Pons (tissue), 1 donor: ENCODE data around the gene JSRP1.

Experiments
- DNase-seq: peaks from one replicate; pipeline ENCODE4 v3.0.0-alpha.2; 2016; ENCODE audit warnings: low spot score

JSRP1 gene

DNA sequence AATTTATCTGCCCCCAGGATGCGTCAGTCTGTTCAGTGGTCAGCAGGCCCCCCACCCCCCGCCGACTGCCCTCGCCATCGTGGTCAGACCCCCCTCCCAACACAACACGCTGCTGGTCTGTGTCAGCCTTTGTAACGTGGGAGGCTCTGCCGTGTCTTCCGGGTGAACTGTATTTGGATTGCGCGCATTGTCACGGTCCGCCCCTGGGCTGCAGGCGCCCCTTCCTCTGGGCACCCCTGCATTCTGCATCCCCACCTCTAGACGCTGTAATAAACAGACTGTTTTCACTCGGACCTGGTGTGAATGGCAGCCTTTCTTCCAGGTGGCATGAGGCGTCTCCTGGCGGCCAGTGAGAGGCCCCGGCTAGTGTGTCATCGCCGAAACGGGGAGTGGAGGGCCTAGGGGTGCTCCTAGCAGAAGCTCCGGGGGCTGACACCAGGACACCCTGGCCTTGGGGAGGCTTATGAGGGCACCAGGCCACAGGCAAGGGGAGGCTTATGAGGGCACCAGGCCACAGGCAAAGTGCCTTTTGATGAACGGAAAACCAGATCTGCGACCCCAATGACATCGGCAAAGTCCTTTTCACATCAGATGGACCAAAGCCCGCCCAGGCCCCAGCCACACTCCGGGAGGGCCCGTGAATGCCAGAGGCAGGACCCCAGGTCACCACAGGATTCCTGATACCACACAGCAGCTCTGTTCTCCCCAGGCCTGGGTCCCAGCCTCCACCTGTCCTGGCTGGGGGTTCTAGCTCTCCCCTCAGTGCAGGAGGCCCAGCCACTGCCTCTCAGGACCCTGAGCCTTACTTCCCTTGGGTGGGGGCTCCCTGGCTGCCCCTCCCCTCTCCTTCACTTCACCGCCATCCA, 23.7 kb downstream of the JSRP1 start:
- no peak for DNase-seq

DNA sequence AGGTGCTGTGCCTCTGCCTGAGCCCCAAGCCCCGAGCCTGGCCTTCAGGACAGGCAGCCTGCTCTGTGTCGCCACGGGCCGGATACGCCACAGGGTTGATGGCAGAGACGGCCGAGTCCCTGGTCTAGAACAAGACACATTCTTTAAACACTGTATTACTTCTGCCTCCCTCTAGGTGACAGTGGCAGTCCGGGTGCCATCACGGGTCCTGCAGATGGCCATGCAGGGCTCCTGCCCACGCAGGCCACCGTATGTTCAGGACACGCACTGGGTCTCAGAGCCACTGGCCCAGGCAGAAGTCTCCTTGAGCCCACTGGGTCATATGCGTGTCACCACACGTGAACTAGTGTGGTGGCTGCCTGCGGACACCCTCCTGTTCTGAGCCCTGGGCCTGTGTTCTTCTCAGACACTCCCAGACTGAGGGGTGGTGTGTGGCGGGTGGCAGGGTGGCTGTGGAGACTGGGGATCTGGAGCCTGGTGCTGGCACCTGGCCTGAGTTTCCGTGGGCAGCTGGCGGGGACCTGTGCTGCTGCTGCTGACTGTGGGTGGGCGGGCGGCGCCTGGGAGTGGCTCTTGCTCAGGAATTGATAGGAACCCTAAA, 24.5 kb downstream of the JSRP1 start:
- no peak for DNase-seq

DNA sequence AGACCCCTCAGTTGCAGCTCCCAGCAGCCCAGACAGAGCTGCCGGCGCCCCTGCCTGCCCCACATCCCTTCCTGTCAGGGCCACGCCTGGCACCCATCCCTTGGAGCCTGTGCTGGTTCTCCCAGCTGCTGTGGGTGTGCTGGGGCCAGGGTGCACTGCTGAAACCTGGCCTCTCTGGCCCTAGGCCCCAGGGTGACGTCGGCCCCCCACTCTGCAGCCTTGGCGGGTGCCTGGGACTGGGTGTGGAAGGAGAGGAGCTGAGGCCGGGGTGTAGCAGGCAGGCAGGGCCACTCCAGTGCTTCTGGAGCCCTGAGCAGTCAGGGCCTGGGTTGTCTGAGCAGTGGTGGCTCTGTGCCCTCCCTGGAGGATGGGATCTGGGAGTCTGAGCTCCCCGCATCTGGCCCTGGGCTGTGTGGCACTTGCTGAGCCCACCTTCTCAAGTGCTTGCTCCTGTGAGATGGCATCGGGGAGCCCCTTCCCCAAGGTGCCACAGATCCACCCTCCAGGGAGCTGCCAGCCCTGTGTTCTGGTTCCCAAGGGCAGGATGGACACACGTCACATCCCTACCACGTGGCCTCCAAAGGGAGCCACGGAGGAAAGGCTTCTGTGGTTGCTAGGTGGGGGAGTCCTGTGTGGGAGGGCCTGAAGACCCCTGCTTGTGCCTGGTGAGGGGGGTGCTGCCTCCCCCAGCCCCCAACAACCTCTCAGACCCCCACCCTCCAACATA, 25.2 kb downstream of the JSRP1 start:
- no peak for DNase-seq

DNA sequence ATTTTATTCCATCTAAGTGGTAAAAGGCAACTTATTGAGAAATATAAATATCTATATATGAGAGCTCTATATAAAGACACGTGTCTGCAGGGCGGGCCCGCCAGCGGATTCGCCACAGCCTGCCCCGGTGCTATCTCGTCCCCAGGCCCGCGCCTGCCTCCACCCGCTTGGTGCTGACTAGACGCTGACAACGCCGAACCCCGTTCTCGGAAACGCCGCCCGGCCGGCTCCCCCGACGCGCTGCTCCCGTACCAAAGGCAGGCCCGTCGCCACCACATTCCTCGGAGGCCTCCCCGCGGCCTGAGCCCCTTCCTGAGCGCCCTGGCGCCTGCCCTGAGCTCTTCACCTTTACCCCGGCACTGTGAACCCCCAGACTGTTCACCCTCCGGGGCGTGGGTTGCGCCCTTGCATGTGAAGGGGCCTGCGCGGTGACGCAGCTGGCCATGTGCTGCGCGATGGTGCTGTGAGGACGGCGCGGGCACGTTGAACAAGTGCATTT, 26.1 kb downstream of the JSRP1 start:
- DNase-seq = no peak

DNA sequence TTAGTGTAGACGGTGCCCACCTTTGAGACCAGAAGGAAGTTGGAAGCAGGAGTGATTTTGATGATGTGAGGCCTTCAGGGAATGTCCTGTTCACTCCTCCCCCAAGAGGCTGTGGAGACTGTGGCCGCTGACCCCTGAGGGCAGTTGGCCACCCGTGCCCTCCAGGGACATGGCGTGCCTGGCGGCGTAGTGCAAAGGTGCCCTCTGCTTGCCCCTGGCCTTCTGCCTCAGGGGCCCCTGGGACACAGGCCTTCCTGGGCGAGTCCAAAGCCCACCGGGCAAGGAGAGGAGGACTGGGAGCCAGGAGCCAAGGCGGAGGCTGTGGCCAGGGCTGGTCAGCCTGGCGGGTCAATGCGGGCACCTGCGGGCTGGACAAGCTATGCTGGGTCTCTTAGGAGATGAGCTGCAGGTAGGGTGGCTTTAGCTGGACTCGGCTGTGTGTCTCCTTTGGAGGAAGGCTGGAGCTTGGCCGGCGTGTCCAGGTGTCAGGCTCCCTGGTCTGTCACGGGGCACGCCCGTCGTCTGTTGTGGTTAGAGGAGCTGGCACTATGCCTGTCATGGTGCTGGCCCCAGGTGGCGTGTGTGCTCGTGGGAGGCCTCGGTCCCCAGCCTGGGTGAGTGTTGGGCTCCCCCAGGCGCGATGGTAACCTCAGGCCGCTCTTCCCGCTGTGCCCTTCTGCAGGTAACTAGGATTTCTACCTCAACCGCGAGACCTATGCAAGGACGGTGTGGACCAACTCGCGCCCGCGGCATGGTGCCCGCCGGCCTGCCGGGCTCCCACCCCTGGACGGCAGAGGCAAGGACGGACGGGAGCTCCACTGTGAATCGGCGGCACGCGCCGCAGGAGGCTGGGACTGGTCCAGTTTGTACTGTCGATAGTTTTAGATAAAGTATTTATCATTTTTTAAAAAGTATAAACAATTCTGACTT, 26.8 kb downstream of the JSRP1 start:
- DNase-seq = no peak

DNA sequence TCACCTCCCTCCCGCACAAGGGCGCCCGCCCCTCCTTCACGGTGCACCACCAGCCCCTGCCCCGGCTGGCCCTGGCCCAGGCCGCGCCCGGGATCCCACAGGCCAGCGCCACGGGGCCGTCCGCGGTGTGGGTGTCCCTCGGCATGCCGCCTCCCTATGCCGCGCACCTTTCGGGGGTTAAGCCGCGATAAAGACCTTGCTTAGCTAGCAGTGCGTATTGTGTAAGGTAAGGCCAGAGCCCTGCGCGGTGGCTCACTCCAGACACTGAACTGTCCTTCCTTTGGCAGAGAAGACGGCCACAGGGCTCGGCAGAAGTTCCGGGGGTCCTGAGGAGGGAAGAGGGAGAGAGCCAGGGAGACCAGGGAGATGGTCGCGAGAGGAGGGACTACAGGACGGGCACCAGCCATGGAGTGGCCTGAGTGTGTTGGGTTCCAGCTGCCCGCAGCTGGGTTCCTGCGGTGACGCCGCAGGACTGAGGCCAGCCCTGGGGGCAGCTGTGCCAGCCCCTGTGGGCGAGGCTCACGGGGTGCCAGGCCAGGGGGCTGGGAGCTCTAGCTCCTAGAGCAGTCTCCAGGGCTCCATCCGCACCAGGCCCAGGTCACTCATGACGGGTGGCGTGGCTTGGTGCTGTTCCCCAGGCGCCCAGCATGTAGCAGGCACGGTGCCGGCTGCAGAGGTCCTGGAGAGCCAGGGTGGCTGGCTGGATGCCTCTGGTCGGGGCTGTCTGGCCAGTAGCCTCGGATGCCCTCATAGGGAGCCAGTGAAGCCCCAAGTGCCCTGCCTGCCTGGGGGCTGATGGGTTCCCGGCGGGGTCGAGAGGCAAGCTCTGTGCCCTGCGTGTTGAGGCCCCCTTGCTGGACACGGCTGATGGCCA, 27.8 kb downstream of the JSRP1 start:
- DNase-seq = no peak

DNA sequence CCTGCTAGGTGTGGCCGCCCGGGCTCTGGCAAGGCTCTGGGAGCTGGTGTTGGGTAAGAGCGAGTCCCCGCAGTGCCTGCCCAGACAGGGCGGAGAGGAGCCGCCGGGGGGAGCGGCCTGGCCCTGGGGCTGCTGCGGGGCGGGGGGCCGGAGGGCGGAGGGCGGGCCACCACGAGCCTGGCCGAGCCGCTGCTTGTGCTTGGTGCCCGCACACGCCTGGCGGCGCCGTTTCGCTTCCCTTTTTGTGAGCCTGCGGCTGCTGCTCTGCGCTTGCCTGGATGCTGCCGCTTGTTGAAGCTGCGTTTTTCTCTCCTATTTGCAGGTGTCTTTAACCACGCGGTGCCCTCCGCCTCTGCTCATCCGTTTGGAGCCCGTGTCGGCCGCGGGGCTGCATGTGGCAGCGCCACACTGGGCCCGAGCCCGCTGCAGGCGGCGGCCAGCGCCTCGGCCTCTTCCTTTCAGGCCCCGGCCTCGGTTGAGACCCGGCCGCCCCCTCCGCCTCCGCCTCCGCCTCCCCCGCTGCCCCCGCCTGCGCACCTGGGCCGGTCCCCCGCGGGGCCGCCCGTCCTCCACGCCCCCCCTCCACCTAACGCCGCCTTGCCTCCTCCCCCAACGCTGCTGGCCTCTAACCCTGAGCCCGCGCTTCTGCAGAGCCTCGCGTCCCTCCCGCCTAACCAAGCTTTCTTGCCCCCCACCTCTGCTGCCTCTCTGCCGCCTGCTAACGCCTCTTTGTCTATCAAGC, 28.6 kb downstream of the JSRP1 start:
- DNase-seq = peak; percentile 19

DNA sequence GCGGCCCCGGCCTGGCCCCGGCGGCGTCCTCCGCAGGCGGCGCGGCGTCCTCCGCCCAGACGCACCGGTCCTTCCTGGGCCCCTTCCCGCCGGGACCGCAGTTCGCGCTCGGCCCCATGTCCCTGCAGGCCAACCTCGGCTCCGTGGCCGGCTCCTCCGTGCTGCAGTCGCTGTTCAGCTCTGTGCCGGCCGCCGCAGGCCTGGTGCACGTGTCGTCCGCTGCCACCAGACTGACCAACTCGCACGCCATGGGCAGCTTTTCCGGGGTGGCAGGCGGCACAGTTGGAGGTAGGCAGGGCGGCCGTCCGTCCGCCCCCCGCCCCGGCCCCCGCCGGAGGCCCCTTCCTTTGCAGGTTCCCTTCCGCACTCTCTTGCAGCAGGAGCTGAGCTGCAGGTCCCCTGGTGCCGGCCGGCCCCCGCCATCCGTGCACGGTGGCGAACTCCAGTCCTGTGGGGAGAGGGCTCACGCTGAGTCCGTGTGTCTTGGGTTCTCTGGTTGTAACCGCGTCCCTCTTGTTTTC, 29.3 kb downstream of the JSRP1 start:
- DNase-seq = no peak

DNA sequence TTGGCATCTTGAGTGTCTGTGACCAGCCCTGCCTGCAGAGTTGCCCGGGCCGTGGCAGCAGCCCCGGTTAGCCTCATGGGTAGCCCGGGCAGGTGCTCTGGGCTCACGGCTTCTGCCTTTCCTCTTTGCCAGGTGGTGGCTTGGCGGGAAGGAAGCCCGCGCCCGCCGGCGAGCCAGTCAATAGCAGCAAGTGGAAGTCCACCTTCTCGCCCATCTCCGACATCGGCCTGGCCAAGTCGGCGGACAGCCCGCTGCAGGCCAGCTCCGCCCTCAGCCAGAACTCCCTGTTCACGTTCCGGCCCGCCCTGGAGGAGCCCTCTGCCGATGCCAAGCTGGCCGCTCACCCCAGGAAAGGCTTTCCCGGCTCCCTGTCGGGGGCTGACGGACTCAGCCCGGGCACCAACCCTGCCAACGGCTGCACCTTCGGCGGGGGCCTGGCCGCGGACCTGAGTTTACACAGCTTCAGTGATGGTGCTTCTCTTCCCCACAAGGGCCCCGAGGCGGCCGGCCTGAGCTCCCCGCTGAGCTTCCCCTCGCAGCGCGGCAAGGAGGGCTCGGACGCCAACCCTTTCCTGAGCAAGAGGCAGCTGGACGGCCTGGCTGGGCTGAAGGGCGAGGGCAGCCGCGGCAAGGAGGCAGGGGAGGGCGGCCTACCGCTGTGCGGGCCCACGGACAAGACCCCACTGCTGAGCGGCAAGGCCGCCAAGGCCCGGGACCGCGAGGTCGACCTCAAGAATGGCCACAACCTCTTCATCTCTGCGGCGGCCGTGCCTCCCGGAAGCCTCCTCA, 30.0 kb downstream of the JSRP1 start:
- no peak for DNase-seq

DNA sequence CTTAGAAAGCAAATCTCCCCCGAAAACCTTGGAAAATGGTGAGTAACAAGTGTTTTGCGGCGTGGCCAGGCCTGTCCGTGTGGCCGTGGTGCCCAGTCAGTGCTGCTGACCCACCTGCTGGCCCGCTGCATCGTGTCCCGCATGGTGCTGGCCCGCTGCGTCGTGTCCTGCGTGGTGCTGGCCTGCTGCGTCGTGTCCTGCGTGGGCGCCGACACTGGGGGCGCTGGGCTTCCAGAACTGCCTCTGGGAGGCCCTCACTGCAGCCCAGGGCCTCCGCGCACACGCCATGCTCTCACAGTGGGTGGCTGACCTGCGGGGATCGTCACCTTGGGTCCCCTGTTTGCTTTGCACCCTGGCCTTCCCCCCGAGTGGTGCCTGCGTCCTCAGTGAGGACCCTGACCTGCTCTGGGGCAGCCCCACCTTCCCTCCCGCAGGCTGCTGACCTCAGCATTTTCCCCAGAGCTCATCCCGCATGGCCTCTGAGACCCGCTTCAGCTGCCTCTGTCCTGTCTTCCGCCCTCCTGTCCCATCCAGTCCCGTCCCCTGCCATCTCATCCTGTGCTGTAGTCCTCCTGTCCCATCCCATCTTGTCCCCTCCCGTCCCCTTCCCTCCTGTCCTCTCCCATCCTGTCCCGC, 30.7 kb downstream of the JSRP1 start:
- no peak for DNase-seq

DNA sequence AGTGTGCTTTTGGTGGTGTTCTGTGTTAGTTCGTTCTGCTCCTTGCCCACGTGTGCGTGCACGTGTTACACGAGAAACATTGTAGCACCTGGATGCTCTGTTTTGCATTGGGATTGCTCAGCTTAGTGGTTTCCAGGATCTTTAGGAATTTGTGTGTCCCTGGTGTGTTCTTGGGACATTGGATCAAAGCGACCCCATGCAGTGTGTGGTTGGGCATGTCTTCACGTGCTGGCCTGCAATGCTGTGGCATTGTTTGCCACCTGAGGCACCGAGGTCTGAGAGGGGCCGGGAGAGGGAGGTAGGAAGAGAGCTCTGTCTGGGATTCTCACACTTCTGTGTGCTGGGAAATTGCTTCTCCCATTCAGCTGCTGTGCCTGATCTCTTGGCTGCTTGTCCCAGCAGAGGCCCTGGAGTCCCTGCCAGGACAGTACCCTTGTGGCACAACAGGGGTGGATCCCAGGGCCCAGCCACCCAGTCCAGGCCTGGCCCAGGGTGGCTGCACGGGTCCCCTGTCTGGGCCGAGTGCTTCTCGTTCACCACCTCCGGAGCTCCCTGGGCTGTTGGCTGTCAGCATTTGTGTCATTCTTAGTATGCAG, 31.4 kb downstream of the JSRP1 start:
- DNase-seq = no peak

DNA sequence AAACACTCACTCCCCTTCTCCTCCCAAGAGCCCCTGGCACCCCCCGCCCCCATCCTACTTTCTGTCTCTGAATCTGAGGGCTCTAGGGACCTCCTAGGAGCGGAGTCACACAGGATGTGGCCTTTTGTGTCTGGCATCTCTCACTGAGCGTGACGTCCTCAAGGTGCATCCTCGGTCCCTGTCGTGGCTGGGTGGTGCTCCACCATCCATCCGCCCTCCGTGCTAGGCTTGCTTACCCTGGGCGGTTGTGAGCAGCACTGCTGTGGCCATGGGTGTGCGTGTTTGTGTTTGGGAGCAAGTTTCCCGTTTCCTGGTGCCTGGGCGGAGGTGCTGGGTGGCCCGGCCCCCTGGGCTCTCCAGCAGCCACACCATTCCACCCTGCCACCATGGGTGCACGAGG, 32.3 kb downstream of the JSRP1 start:
- DNase-seq = no peak

DNA sequence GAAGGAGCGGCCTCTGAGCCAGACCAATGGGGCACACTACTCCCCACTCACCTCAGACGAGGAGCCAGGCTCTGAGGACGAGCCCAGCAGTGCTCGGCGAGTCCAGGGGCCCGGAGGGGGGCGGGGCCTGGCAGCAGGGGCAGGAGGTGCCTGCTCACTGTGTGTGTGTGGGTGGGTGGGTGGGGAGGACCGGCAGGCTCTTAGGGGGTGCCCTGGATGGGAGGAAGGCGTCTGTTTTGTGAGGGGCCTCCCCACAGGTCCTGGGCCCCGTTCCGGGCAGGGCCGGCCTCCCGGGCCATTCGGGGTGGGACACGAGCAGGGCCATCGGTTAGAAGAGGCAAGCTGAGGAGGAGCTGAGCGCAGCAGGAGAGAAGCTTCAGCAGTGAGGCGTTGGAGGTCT, 32.8 kb downstream of the JSRP1 start:
- no peak for DNase-seq

DNA sequence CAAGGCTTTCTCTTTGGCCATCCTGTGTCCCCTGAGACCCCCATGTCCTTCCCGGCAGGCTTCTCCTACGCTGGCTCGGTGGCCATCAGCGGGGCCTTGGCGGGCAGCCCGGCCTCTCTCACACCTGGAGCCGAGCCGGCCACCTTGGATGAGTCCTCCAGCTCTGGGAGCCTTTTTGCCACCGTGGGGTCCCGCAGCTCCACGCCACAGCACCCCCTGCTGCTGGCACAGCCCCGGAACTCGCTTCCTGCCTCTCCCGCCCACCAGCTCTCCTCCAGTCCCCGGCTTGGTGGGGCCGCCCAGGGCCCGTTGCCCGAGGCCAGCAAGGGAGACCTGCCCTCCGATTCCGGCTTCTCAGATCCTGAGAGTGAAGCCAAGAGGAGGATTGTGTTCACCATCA, 34.3 kb downstream of the JSRP1 start:
- DNase-seq = no peak

DNA sequence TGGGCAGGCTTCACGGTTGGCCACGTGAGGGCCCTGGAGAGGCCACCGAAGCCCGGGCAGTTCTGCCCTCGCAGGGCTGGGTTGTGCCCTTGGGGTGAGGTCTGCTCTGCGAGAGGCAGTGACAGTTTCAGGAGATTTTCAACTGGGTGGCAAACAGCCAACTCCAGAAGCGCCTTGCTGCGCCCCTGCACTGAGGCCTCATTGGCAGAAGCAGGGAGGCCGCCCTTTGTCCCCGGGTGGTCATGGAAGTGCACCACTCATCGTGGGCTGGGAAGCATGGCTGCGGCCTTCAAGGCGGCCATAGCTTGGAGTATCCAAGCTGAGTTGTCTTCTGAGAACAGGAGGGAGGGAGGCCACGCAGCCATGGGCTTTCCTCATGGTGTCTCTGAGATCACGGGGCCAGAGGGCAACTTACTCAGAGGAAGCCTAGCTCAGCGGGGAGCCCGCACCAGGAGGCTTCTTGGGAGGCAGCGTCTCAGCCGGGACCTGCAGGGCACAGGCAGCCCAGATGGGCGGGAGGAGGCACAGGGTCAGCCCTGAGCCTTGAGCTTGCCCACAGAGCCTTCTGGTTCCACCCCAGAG, 34.9 kb downstream of the JSRP1 start:
- no peak for DNase-seq

DNA sequence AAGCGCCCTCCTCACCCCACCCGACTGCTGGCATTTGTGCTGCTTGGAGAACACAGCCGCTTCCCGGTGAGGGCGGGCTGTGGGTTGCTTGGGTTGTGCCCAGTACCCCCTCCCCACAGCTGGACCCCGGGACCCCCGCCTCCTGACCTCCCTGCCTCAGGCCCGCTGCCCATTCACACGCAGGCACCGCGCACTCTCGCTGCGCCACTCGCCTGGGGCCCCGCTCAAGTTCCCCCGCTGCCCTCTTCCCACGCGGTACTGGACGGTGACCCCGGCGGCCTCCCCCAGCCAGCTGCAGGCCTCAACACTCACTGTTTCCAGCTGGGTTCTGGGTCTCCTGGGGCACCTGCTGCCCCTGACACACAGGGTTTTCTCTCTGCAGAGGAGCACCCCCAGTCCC, 36.5 kb downstream of the JSRP1 start:
- no peak for DNase-seq

DNA sequence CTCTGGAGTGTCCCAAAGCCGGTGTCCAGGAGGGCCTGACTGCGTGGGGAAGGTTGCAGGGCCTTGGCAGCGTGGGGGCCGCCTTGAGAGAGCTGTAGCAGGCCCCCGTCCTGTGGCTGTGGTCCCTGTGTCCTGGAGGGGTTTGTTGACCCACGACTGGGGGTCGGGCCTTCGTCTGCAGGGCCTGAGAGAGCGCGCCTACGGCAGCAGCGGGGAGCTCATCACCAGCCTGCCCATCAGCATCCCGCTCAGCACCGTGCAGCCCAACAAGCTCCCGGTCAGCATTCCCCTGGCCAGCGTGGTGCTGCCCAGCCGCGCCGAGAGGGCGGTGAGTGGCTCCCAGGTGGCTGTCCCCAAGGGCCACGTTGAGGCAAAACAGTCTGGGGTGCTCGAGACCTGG, 38.6 kb downstream of the JSRP1 start:
- DNase-seq = no peak
